SK-N-SH treated with all-trans-retinoic acid at 6 μM for 48 hours (cell line): ENCODE measurements around the gene SH2D3A.

ENCODE experiments used
- ATAC-seq: fragments of 200-7000 bp; cut with Tn5 transposase; 3 replicates; pipeline ENCODE4 v1.9.1; 2020; ENCODE audit warnings: mild to moderate bottlenecking, moderate library complexity
- ARNTL ChIP-seq: fragments of 450-650 bp; formaldehyde crosslinking; IDR thresholded peaks from 2 replicates; pipeline ENCODE4 v1.5.0; 2020; ENCODE audit warnings: low read depth, mild to moderate bottlenecking, moderate library complexity, borderline replicate concordance
- BACH2 ChIP-seq: fragments of 250-450 bp; sonication (Bioruptor Pico); IDR thresholded peaks from 2 replicates; pipeline ENCODE4 v1.9.0; 2021; ENCODE audit warnings: mild to moderate bottlenecking, borderline replicate concordance
- CSDC2 ChIP-seq: fragments of 250-450 bp; sonication (Bioruptor Pico); IDR thresholded peaks from 2 replicates; pipeline ENCODE4 v1.5.0; 2020; ENCODE audit warnings: mild to moderate bottlenecking, moderate library complexity
- ESRRG ChIP-seq: fragments of 250-450 bp; sonication (Bioruptor Pico); IDR thresholded peaks from 2 replicates; pipeline ENCODE4 v1.6.1; 2021; ENCODE audit warnings: mild to moderate bottlenecking
- GLIS3 ChIP-seq: fragments of 250-450 bp; sonication (Bioruptor Pico); IDR thresholded peaks from 2 replicates; pipeline ENCODE4 v1.5.0; 2020; ENCODE audit warnings: mild to moderate bottlenecking, moderate library complexity
- OSR1 ChIP-seq: fragments of 250-450 bp; sonication (Bioruptor Pico); IDR thresholded peaks from 2 replicates; pipeline ENCODE4 v1.8.0; 2022; ENCODE audit warnings: moderate library complexity, mild to moderate bottlenecking, inconsistent platforms
- PPARA ChIP-seq: fragments of 250-450 bp; sonication (Bioruptor Pico); IDR thresholded peaks from 2 replicates; pipeline ENCODE4 v1.5.0; 2020; ENCODE audit warnings: mild to moderate bottlenecking, borderline replicate concordance
- RARB ChIP-seq: fragments of 250-450 bp; sonication (Bioruptor Pico); IDR thresholded peaks from 2 replicates; pipeline ENCODE4 v1.8.0; 2021; ENCODE audit warnings: mild to moderate bottlenecking, moderate library complexity
- SNAI2 ChIP-seq: fragments of 250-450 bp; sonication (Bioruptor Pico); IDR thresholded peaks from 2 replicates; pipeline ENCODE4 v1.5.0; 2020; ENCODE audit warnings: mild to moderate bottlenecking, moderate library complexity
- TCF4 ChIP-seq: fragments of 250-450 bp; sonication (Bioruptor Pico); IDR thresholded peaks from 2 replicates; pipeline ENCODE4 v1.8.0; 2021; ENCODE audit warnings: mild to moderate bottlenecking, moderate library complexity, borderline replicate concordance
- TOX ChIP-seq: fragments of 250-450 bp; sonication (Bioruptor Pico); IDR thresholded peaks from 2 replicates; pipeline ENCODE4 v1.8.0; 2021; ENCODE audit warnings: mild to moderate bottlenecking, moderate library complexity, borderline replicate concordance
- ZC3H10 ChIP-seq: fragments of 250-450 bp; sonication (Bioruptor Pico); IDR thresholded peaks from 2 replicates; pipeline ENCODE4 v1.5.1; 2021; ENCODE audit warnings: mild to moderate bottlenecking, moderate library complexity
- ZFP3 ChIP-seq: fragments of 250-450 bp; sonication (Bioruptor Pico); IDR thresholded peaks from 2 replicates; pipeline ENCODE4 v1.5.0; 2020; ENCODE audit warnings: mild to moderate bottlenecking, moderate library complexity
- ZFP30 ChIP-seq: fragments of 450-650 bp; formaldehyde crosslinking; IDR thresholded peaks from 2 replicates; pipeline ENCODE4 v1.5.0; 2022; ENCODE audit warnings: mild to moderate bottlenecking, moderate library complexity
- ZNF565 ChIP-seq: fragments of 450-650 bp; formaldehyde crosslinking; conservative IDR thresholded peaks from 2 replicates; pipeline ENCODE4 v1.5.0; 2020; ENCODE audit warnings: low read depth, mild to moderate bottlenecking, moderate library complexity
- ZNF70 ChIP-seq: fragments of 450-650 bp; formaldehyde crosslinking; IDR thresholded peaks from 2 replicates; pipeline ENCODE4 v1.5.0; 2020; ENCODE audit warnings: mild to moderate bottlenecking, moderate library complexity
- ZNF8 ChIP-seq: fragments of 450-650 bp; formaldehyde crosslinking; IDR thresholded peaks from 2 replicates; pipeline ENCODE4 v1.5.0; 2020; ENCODE audit warnings: mild to moderate bottlenecking, moderate library complexity
- TF ChIP-seq, protein P1 (sequence below): fragments of 250-450 bp; sonication (Bioruptor Pico); IDR thresholded peaks from 2 replicates; pipeline ENCODE4 v1.5.0; 2020; ENCODE audit warnings: mild to moderate bottlenecking, moderate library complexity
- TF ChIP-seq, protein P2 (sequence below): fragments of 250-450 bp; sonication (Bioruptor Pico); IDR thresholded peaks from 2 replicates; pipeline ENCODE4 v1.8.0; 2021; ENCODE audit warnings: low read depth, mild to moderate bottlenecking, moderate library complexity, borderline replicate concordance
- TF ChIP-seq, protein P3 (sequence below): fragments of 250-450 bp; sonication (Bioruptor Pico); IDR thresholded peaks from 2 replicates; pipeline ENCODE4 v1.5.1; 2021; ENCODE audit warnings: mild to moderate bottlenecking, moderate library complexity
- TF ChIP-seq, protein P4 (sequence below): fragments of 250-450 bp; sonication (Bioruptor Pico); IDR thresholded peaks from 2 replicates; pipeline ENCODE4 v1.5.1; 2020; ENCODE audit warnings: low read depth, mild to moderate bottlenecking, moderate library complexity
- TF ChIP-seq, protein P5 (sequence below): fragments of 250-450 bp; sonication (Bioruptor Pico); IDR thresholded peaks from 2 replicates; pipeline ENCODE4 v1.8.0; 2020; ENCODE audit warnings: mild to moderate bottlenecking, moderate library complexity, borderline replicate concordance

SH2D3A gene

DNA sequence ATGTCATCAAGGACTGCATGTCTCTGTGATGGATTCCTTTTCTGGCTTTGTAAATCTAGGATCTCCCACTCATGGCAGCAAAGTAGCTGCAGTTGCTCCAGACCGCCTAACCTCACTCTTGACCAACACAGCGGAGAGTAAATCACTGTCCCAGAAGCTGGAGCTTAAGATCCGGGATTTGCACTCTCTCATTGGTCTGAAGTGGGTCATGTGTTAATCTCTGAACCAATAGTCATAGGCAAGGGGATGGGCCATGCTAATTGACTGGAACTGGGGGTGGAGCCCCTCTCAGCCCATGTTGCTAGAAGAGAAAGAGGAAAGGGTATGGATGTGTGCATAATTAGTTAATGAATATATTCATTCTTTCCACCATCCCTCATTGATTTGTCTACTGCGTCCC lies 39.3 kb upstream of the SH2D3A start:
- no peak for ATAC-seq
- TF ChIP-seq ZFP3 (CRISPR knock-in tag) (no peak), TOX (no peak), SNAI2 (no peak), RARB (no peak), ESRRG (CRISPR knock-in tag) (no peak), GLIS3 (CRISPR knock-in tag) (no peak), ZFP30 (no peak), ZNF565 (CRISPR knock-in tag) (no peak)
- TF ChIP-seq, protein P1, sequence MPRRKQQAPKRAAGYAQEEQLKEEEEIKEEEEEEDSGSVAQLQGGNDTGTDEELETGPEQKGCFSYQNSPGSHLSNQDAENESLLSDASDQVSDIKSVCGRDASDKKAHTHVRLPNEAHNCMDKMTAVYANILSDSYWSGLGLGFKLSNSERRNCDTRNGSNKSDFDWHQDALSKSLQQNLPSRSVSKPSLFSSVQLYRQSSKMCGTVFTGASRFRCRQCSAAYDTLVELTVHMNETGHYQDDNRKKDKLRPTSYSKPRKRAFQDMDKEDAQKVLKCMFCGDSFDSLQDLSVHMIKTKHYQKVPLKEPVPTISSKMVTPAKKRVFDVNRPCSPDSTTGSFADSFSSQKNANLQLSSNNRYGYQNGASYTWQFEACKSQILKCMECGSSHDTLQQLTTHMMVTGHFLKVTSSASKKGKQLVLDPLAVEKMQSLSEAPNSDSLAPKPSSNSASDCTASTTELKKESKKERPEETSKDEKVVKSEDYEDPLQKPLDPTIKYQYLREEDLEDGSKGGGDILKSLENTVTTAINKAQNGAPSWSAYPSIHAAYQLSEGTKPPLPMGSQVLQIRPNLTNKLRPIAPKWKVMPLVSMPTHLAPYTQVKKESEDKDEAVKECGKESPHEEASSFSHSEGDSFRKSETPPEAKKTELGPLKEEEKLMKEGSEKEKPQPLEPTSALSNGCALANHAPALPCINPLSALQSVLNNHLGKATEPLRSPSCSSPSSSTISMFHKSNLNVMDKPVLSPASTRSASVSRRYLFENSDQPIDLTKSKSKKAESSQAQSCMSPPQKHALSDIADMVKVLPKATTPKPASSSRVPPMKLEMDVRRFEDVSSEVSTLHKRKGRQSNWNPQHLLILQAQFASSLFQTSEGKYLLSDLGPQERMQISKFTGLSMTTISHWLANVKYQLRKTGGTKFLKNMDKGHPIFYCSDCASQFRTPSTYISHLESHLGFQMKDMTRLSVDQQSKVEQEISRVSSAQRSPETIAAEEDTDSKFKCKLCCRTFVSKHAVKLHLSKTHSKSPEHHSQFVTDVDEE, result no peak

DNA sequence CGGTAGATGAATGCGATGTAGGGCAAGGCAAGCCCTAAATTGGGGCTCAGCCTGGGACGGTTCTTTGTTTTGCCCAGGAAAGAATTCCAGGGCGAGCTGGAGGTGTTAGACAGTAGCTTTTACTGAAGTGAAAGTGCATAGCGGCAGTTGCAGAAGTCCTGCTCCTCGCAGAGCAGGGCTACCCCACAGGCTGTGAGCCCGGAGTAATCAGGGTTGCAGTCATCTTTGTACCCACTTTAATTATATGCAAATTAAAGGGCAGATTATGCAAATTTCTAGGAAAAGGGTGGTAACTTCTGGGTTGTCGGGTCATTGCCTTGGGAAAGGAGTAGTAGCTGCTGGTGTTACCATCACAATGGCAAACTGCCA lies 35.8 kb upstream of the SH2D3A start:
- no peak for TF ChIP-seq ZNF70 (CRISPR knock-in tag)
- TF ChIP-seq, protein P2, sequence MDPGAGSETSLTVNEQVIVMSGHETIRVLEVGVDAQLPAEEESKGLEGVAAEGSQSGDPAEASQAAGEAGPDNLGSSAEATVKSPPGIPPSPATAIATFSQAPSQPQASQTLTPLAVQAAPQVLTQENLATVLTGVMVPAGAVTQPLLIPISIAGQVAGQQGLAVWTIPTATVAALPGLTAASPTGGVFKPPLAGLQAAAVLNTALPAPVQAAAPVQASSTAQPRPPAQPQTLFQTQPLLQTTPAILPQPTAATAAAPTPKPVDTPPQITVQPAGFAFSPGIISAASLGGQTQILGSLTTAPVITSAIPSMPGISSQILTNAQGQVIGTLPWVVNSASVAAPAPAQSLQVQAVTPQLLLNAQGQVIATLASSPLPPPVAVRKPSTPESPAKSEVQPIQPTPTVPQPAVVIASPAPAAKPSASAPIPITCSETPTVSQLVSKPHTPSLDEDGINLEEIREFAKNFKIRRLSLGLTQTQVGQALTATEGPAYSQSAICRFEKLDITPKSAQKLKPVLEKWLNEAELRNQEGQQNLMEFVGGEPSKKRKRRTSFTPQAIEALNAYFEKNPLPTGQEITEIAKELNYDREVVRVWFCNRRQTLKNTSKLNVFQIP (CRISPR knock-in tag), result no peak
- no peak for TF ChIP-seq ZFP30
- TF ChIP-seq, protein P1, result no peak
- TF ChIP-seq, protein P3, sequence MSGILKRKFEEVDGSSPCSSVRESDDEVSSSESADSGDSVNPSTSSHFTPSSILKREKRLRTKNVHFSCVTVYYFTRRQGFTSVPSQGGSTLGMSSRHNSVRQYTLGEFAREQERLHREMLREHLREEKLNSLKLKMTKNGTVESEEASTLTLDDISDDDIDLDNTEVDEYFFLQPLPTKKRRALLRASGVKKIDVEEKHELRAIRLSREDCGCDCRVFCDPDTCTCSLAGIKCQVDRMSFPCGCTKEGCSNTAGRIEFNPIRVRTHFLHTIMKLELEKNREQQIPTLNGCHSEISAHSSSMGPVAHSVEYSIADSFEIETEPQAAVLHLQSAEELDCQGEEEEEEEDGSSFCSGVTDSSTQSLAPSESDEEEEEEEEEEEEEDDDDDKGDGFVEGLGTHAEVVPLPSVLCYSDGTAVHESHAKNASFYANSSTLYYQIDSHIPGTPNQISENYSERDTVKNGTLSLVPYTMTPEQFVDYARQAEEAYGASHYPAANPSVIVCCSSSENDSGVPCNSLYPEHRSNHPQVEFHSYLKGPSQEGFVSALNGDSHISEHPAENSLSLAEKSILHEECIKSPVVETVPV (CRISPR knock-in tag), result no peak
- TF ChIP-seq GLIS3 (CRISPR knock-in tag), result no peak
- TF ChIP-seq SNAI2, result no peak
- TF ChIP-seq OSR1 (CRISPR knock-in tag), result no peak
- no peak for TF ChIP-seq ARNTL
- TF ChIP-seq, protein P4, sequence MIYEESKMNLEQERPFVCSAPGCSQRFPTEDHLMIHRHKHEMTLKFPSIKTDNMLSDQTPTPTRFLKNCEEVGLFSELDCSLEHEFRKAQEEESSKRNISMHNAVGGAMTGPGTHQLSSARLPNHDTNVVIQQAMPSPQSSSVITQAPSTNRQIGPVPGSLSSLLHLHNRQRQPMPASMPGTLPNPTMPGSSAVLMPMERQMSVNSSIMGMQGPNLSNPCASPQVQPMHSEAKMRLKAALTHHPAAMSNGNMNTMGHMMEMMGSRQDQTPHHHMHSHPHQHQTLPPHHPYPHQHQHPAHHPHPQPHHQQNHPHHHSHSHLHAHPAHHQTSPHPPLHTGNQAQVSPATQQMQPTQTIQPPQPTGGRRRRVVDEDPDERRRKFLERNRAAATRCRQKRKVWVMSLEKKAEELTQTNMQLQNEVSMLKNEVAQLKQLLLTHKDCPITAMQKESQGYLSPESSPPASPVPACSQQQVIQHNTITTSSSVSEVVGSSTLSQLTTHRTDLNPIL (CRISPR knock-in tag), result no peak
- no peak for TF ChIP-seq BACH2
- no peak for TF ChIP-seq CSDC2 (CRISPR knock-in tag)
- no peak for TF ChIP-seq ZNF8 (CRISPR knock-in tag)
- no peak for TF ChIP-seq RARB
- TF ChIP-seq ESRRG (CRISPR knock-in tag), result no peak
- no peak for TF ChIP-seq PPARA (CRISPR knock-in tag)
- TF ChIP-seq ZFP3 (CRISPR knock-in tag), result no peak
- TF ChIP-seq TCF4, result no peak
- no peak for TF ChIP-seq ZC3H10 (CRISPR knock-in tag)
- TF ChIP-seq, protein P5, sequence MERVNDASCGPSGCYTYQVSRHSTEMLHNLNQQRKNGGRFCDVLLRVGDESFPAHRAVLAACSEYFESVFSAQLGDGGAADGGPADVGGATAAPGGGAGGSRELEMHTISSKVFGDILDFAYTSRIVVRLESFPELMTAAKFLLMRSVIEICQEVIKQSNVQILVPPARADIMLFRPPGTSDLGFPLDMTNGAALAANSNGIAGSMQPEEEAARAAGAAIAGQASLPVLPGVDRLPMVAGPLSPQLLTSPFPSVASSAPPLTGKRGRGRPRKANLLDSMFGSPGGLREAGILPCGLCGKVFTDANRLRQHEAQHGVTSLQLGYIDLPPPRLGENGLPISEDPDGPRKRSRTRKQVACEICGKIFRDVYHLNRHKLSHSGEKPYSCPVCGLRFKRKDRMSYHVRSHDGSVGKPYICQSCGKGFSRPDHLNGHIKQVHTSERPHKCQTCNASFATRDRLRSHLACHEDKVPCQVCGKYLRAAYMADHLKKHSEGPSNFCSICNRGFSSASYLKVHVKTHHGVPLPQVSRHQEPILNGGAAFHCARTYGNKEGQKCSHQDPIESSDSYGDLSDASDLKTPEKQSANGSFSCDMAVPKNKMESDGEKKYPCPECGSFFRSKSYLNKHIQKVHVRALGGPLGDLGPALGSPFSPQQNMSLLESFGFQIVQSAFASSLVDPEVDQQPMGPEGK (CRISPR knock-in tag), result no peak

More for the DNA sequence above, 35.8 kb upstream of the SH2D3A start:
- no peak for ATAC-seq
